ENCODE measurements around the gene NUP188. TPM values are rescaled to one million over a fixed set of nuclear protein-coding genes. Genes with fewer than 3 reads are reported as not detected.
A peak's percentile ranks its signal among the peaks of the same experiment; 100 is the strongest.
"Not testable (repeated sequence)": the region's sequence is repeated elsewhere in the genome, so short reads cannot be mapped to it uniquely, and the experiment has no call there.

Gene NUP188
- polyA plus RNA-seq, 6 donors from 2014 or later: 20.2 to 30.2 (median 24.7) TPM

DNA sequence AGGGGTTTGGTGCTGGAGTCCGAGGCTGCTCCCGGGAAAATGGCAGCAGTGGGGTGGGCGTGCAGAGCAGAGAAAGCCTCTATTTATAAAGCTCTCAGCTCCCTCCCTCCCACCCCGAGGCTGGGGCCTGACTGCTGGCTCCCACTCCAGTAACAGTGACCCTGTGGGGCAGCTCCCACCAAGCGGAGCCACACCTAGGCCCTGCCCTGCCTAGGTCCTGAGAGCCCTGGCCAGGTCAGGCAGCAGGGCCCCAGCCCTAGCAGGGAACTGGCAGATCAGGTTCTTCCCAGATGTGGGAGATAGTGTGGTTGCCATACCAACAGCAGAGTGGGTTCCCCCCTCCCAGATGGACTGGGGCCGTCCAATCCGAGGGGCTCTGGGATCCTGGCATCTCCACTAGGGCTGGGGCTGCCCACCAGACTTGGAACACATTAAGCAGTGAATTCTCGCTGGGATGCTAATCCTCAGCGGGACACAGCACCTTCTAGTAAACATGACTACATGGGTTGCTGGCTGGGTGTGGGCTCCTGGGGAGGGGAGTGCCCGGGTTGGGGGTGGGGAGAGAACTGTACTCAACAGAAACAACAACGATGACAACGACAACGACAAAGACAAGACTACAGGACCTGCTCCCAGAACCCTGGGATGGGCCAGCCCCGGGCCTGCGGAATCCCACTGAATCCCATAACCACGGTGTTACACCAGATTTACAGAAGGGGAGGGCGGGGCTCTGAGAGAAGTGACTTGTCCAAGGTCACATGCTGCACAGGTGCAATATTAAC lies 79.1 kb downstream of the NUP188 start:
- Mint-ChIP-seq H3K9me3 (no peaks in the 10 kb centered on the region), H3K4me3 (peak overlapping the region in 7 of 8 donors; percentile 76 to 90 (median 83)), H3K27me3 (no peaks in the 10 kb centered on the region), H3K36me3 (no peaks in the 10 kb centered on the region), H3K4me1 (peaks cover 28 to 34% (median 28%) of the 10 kb centered on the region in 3 donors), H3K27ac (peak overlapping the region in 4 of 6 donors; percentile 59 to 92 (median 70))
- ATAC-seq (ENCODE audit: low read depth in 2 of 2) (no peak), DNase-seq (no peak)

DNA sequence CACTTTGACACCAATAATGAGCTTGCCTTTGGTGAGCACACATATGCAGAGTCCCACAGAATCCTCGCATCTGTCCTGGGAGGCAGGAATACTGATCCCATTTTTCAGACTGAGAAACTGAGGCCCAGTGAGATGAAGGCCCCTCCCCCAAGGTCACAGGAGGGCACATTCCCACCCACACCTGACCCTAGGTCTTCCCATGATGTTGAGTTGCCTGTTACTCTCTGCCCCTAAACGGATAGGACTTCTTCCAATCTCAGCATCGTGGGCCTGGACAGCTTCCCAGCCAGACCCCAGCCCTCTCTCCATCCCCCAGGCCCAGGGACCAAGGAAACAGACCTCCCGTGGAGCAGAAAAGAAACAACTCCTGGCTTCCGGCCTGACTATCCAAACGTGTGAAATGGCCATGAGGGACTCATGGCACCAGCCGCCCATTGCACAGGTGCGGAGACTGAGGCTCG lies 79.8 kb downstream of the NUP188 start:
- ATAC-seq (ENCODE audit: low read depth in 2 of 2) (no peak), DNase-seq (no peak)
- no peaks in the 10 kb centered on the region for H3K9me3 Mint-ChIP-seq

DNA sequence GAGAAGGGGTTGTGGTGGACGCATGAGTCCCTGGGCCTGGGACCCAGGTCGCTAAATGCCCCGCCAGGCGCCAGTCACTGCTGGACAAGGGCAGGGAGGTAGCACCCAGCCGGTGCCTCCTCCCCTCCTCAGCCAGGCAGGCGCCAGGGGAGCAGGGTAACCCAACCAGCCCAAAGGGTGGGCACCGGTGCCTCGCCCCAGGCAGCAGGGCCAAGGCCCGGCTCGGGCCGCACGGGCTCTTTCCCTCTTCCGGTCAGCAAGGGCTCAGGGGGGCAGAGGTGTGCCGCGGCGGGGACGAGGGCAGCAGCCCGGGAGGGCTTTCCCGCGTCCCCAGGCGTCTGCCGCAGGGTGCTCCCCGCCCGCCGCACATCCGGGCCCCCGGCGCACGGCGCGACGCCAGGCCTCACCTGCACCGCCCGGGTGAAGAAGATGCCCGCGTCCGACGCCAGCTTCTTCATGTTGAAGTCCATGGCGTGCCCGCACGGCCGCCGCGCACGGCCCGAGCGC lies 80.2 kb downstream of the NUP188 start:
- Mint-ChIP-seq H3K27ac (peak overlapping the region in 2 of 6 donors; percentile 59 to 72), H3K9me3 (no peaks in the 10 kb centered on the region), H3K36me3 (no peaks in the 10 kb centered on the region), H3K27me3 (no peaks in the 10 kb centered on the region), H3K4me1 (peaks cover 20 to 23% (median 22%) of the 10 kb centered on the region in 3 donors), H3K4me3 (peak overlapping the region; percentile 76 to 92 (median 84))
- DNase-seq (peak; percentile 26), ATAC-seq (ENCODE audit: low read depth in 2 of 2) (peak; percentile 74 to 78)

More for the DNA sequence above, 79.8 kb downstream of the NUP188 start:
- H3K27ac Mint-ChIP-seq: peak overlapping the region; percentile 59 to 95 (median 76)
- no peaks in the 10 kb centered on the region for H3K36me3 Mint-ChIP-seq
- H3K27me3 Mint-ChIP-seq: no peaks in the 10 kb centered on the region
- peak overlapping the region; percentile 76 to 92 (median 84) for H3K4me3 Mint-ChIP-seq
- peaks cover 22 to 28% (median 23%) of the 10 kb centered on the region in 3 donors for H3K4me1 Mint-ChIP-seq

DNA sequence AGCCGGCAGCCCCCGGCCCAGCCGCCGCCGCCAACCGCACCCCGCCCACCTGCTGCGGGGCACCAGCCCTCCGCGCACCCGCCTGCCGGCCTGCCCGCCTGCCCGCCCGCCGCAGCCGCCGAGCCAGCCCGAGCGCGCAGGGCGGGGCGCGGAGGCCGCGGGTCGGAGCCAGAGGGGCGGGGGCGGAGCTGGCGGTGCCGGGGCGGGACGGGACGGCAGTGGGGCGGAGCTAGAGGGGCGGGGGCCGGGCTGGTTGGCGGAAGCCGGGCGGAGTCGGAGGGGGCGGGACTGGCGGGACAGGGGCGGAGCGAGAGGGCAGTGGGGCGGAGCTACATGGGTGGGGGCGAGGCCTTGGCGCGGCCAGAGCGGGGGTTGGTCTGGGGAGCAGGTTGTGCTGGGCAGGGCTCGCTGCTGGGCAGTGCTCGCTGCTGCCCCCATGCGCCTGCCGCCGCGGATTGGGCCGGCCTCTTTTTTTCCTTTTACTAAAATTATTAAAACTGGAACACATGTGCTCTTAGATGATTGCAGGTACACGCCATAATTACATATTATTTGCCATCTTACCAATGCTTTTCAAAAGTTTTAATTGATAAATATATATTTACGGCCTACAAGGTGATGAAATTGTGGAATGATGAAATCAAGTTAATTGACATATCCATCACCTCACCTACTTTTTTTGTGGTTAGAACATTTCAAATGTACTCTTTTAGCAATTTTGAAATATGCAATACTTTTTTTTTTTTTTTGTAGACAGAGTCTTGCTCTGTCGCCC lies 80.9 kb downstream of the NUP188 start, which contains the start of gene SH3GLB2:
TSS of gene SH3GLB2 (minus strand) at position 140 of the 775 bp plus-strand sequence. CDS start 177 bp downstream, outside the sequence.
- Mint-ChIP-seq H3K36me3 (no peaks in the 10 kb centered on the region), H3K9me3 (no peaks in the 10 kb centered on the region), H3K27me3 (no peaks in the 10 kb centered on the region), H3K27ac (peak within 1 kb of the TSS; percentile 59 to 95 (median 76)), H3K4me1 (peaks cover 17 to 22% (median 21%) of the 10 kb centered on the region in 3 donors), H3K4me3 (peak within 1 kb of the TSS; percentile 76 to 92 (median 84))
- DNase-seq: peak; percentile 84
- ATAC-seq (ENCODE audit: low read depth in 2 of 2): peak; percentile 77 to 80

DNA sequence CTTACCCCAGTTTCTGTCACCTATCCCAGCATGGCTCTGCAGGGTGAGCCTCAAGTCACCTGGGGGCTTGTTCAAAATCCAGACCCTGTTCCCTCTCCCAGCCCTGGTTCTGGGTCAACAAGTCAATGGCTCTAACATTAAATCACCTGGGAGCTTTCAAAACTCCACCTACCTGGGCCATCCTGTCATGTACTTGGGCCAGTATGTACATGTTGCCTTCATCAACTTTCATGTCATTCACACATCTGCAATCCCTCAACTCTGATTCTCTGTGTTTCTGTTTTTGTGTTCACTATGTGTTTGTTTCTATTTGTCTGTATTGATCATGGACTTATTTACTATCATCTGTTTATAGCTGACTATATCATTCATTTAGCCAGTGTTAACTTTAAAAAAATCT lies 82.7 kb downstream of the NUP188 start:
- DNase-seq (no peak), ATAC-seq (ENCODE audit: low read depth in 2 of 2) (no peak)
- Mint-ChIP-seq H3K27ac (no peak overlapping the region), H3K4me3 (peak overlapping the region in 5 of 8 donors; percentile 3 to 77 (median 14)), H3K9me3 (no peaks in the 10 kb centered on the region), H3K27me3 (no peaks in the 10 kb centered on the region), H3K36me3 (no peaks in the 10 kb centered on the region), H3K4me1 (peaks cover 17 to 20% (median 19%) of the 10 kb centered on the region in 3 donors)

DNA sequence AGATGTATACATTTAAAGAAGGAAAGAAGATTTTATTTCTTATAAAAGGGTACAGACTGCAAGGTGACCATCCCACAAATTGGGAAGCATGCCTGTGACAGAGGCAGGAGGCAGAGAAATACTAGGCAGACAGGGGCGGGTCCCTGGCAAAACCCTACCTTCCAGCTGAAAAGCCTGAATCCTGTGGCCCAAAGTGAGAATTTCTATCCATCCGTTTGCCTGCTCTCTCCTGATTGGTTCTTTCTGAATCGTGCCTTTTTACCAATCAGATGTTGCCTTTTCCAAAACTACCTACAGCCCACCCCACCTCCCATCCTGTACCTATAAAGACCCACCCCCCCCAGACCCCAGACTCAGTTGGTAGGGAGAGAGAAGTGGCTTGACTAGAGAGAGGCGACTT lies 84.0 kb downstream of the NUP188 start:
- no peaks in the 10 kb centered on the region for H3K27me3 Mint-ChIP-seq
- DNase-seq (no peak), ATAC-seq (ENCODE audit: low read depth in 2 of 2) (no peak)
- peaks cover 17 to 21% (median 19%) of the 10 kb centered on the region in 3 donors for H3K4me1 Mint-ChIP-seq
- no peak overlapping the region for H3K4me3 Mint-ChIP-seq
- no peaks in the 10 kb centered on the region for H3K9me3 Mint-ChIP-seq
- no peaks in the 10 kb centered on the region for H3K36me3 Mint-ChIP-seq
- H3K27ac Mint-ChIP-seq: no peak overlapping the region

DNA sequence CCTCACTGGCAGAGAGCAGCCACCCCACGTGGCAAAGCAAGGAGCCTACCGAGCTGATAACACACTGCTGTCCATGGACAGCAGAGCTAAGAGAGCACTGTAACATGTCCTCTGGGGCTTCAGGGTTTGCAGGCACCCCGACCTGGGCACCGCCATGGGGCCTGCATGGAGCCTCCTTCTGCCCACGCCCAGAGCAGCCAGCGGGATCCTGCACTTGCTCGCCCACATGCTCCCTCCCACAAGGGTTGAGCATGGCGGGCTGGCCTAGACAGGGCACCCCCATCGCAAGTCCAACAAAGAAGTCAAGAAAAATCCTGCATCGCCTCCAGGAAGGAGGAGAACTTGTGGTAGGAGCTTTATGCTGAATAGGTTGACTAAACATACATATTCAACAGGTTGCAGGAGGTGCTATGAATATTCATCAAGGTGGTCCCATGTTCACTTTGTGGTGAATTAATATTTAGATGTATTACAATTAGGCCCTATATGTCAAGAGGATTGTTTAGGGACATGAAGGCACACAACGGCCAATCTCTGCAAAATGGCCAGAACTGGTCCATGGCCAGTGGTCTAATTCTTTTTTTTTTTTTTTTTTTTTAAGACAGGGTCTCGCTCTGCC lies 85.2 kb downstream of the NUP188 start:
- Mint-ChIP-seq H3K4me3 (peak overlapping the region in 1 of 8 donors; percentile 36), H3K36me3 (no peaks in the 10 kb centered on the region), H3K27ac (peak overlapping the region in 1 of 6 donors; percentile 76), H3K9me3 (no peaks in the 10 kb centered on the region), H3K27me3 (no peaks in the 10 kb centered on the region), H3K4me1 (peaks cover 19 to 24% (median 22%) of the 10 kb centered on the region in 3 donors)
- ATAC-seq (ENCODE audit: low read depth in 2 of 2) (no peak), DNase-seq (no peak)

DNA sequence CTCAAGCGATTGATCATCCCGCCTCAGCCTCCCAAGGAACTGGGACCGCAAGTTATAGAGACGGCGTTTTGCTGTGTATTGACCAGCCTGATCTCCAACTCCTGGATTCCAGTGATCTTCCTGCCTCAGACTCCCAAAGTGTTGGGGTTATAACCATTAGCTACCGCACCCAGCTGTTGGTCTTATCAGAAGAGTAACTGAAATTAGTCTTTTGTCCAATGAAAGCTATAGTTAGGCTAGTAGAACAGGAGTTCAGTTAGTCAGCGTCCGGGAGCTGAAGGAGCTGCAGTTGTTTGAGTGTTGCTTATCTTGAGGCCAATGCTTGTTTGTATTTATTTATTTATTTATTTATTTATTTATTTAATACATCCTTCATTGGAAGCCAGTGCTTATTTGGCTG lies 85.7 kb downstream of the NUP188 start:
- no peak for ATAC-seq (ENCODE audit: low read depth in 2 of 2)
- Mint-ChIP-seq H3K4me3 (no peak overlapping the region), H3K27ac (no peak overlapping the region), H3K27me3 (no peaks in the 10 kb centered on the region), H3K9me3 (no peaks in the 10 kb centered on the region), H3K36me3 (no peaks in the 10 kb centered on the region), H3K4me1 (peaks cover 25 to 30% (median 26%) of the 10 kb centered on the region in 3 donors)
- DNase-seq: no peak

DNA sequence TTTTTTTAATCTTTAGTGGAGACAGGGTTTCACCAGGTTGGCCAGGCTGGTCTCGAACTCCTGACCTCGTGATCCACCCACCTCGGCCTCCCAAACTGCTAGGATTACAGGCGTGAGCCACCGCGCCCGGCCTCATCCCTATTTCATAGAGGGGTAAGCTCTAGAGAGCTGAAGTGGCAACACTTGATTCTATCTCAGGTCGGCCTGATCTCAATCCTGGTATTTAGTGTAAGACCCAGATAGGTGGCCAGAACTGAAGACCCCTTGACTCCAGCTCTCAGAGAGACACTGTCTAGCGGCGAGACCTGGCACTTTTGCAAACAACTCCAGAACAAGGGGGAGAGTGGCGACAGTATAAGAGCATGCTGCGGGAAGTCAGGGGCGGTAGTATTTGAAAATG lies 88.3 kb downstream of the NUP188 start:
- Mint-ChIP-seq H3K27ac (peak overlapping the region in 5 of 6 donors; percentile 82 to 96 (median 95)), H3K4me1 (peaks cover 23 to 44% (median 41%) of the 10 kb centered on the region in 3 donors), H3K4me3 (peak overlapping the region; percentile 94 to 99 (median 98))
- DNase-seq, H3K36me3 Mint-ChIP-seq, H3K27me3 Mint-ChIP-seq, H3K9me3 Mint-ChIP-seq: not testable (repeated sequence)
- ATAC-seq (ENCODE audit: low read depth in 2 of 2): peak in 1 of 2 donors; percentile 1

DNA sequence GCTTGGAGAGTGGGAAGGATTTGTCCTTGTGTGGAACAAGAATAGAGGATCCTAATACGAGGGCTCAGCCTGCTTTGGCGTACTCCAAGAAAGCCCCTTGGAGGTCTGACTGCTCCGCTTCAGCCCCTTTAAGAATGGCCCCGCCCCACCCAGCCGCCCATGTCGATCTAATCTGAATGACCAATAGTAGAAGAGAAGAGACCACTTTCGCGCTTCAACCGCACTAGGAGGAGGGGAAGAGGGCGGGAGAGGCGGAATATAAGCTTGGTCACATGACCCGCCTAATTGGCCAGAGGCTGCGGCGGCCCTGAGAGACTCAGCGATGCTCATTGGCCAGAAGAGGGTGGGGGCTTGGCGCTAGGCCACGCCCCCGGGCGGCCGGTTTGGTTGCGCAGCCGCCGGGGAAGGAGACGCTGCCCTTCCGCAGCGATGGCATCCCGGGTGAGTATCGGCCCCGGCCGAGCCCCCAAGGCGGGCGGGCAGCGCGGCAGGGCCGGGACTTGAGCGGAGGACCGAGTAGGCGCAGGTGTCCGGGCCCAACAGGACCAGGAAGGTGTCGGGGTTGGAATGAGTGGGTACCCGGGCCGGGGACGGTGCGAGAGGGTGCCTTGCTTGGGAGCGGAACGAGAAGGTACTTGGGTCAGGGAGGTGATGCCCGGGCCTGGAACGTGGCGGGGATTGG lies 88.9 kb downstream of the NUP188 start, which contains the start of gene MIGA2:
TSS of gene MIGA2 (plus strand) at position 386 of the 682 bp plus-strand sequence. CDS start 3,969 bp downstream, outside the sequence.
- Mint-ChIP-seq H3K9me3 (no peaks in the 10 kb centered on the region), H3K4me1 (peaks cover 23 to 44% (median 41%) of the 10 kb centered on the region in 3 donors), H3K4me3 (peak within 1 kb of the TSS; percentile 94 to 99 (median 98)), H3K27ac (peak within 1 kb of the TSS; percentile 82 to 96 (median 90)), H3K36me3 (no peaks in the 10 kb centered on the region), H3K27me3 (no peaks in the 10 kb centered on the region)
- ATAC-seq (ENCODE audit: low read depth in 2 of 2) (peak; percentile 98), DNase-seq (peak; percentile 95)

DNA sequence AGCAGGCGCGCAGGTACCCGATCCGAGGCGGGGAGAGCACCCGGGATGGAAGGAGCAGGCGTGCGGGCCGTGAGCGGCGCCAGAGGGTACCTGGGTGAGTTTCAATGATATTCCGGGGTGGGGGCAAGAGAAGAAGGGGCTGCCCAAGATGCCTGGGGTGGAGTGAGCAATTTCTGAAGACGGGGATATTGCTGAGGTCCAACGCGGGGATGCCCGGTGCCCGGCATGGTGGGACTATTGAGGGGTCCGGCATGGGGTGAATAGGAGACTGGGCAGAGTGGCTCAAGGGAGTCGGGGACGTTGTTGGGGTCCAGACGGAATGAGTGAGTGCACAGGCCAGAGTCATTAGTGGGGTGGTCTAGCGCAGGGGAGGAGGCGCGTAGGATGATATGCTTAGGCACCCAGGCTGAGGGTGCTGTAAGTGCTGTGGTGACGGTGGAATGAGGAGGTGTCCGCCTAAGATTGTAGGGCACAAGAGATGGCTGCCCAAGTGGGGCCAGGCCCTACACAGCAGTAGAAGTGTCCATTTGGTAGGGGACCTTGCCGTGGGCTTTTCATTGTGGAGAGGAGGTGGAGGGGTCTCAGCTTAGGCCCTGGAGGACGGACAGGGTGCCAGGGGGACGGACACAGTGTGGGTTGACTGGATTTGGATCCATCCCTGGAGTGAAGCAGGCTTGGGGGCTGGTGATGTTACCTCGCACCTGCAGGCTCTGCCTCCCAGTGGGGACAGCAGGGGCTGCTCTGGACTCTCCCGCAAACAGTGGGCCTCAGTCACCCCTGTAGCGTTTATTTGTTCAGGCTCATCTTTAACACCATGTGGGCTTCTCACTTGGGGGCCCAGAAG lies 89.6 kb downstream of the NUP188 start:
- no peak for ATAC-seq (ENCODE audit: low read depth in 2 of 2)
- no peak for DNase-seq

DNA sequence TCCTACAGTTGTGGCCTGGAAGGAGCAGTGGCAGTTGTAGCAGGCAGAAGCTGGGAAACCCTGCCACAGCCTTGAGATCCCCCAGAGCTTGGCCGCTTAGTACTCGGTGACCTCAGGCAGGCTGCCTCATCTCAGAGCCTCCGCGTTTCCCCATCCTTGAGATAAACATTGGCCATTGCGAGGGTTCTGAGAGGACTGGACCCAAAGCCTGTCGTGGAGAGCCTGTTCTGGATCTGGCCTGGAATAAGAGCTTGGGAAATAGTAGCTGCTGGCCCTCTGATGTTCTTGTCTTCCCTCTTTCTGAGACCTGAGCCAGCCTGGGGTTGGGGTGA lies 90.2 kb downstream of the NUP188 start:
- H3K4me3 Mint-ChIP-seq: peak overlapping the region; percentile 94 to 99 (median 98)
- no peaks in the 10 kb centered on the region for H3K9me3 Mint-ChIP-seq
- peaks cover 4 to 6% of the 10 kb centered on the region in 2 donors for H3K36me3 Mint-ChIP-seq
- ATAC-seq (ENCODE audit: low read depth in 2 of 2) (no peak), DNase-seq (no peak)
- H3K4me1 Mint-ChIP-seq: peaks cover 23 to 51% (median 41%) of the 10 kb centered on the region in 3 donors
- no peaks in the 10 kb centered on the region for H3K27me3 Mint-ChIP-seq
- H3K27ac Mint-ChIP-seq: peak overlapping the region in 3 of 6 donors; percentile 44 to 65 (median 59)

More for the DNA sequence above, 89.6 kb downstream of the NUP188 start:
- Mint-ChIP-seq H3K4me1 (peaks cover 23 to 45% (median 41%) of the 10 kb centered on the region in 3 donors), H3K4me3 (peak overlapping the region; percentile 94 to 99 (median 98)), H3K36me3 (peaks cover 0 to under 1% of the 10 kb centered on the region in 2 donors), H3K27me3 (no peaks in the 10 kb centered on the region), H3K27ac (peak overlapping the region; percentile 82 to 96 (median 90)), H3K9me3 (no peaks in the 10 kb centered on the region)

Data from naive B cell (primary cell).